MG63 (cell line): ENCODE results near the gene CDH4. TPM values are rescaled to one million over a fixed set of nuclear protein-coding genes. Genes with fewer than 3 reads are reported as not detected.

ENCODE experiments used
- DNase-seq: peaks from one replicate; pipeline ENCODE4 v3.0.0-alpha.2; 2020
- H3K27me3 ChIP-seq: fragments of 250-450 bp; sonication (Bioruptor Pico); 2 replicates; pipeline ENCODE4 v1.5.1; 2020; ENCODE audit warnings: mild to moderate bottlenecking, moderate library complexity
- H3K36me3 ChIP-seq: fragments of 250-450 bp; sonication (Bioruptor Pico); 2 replicates; pipeline ENCODE4 v1.5.1; 2020; ENCODE audit warnings: mild to moderate bottlenecking, moderate library complexity
- H3K4me3 ChIP-seq: fragments of 250-450 bp; sonication (Bioruptor Pico); 2 replicates; pipeline ENCODE4 v1.5.1; 2020; ENCODE audit warnings: mild to moderate bottlenecking, moderate library complexity
- H3K9me3 ChIP-seq: fragments of 250-450 bp; sonication (Bioruptor Pico); 2 replicates; pipeline ENCODE4 v1.5.1; 2020; ENCODE audit warnings: mild to moderate bottlenecking, moderate library complexity
- total RNA-seq: library from RNA; depleted of rRNA; stranded (reverse); fragments of >200 nt; shearing (Covaris generic); gene quantifications from 2 replicates; pipeline ENCODE4 v1.2.3, GENCODE V29; 2014; ENCODE audit warnings: low replicate concordance

The CDH4 gene
- total RNA-seq, 1 experiment from 2014 or later, result not detected

DNA sequence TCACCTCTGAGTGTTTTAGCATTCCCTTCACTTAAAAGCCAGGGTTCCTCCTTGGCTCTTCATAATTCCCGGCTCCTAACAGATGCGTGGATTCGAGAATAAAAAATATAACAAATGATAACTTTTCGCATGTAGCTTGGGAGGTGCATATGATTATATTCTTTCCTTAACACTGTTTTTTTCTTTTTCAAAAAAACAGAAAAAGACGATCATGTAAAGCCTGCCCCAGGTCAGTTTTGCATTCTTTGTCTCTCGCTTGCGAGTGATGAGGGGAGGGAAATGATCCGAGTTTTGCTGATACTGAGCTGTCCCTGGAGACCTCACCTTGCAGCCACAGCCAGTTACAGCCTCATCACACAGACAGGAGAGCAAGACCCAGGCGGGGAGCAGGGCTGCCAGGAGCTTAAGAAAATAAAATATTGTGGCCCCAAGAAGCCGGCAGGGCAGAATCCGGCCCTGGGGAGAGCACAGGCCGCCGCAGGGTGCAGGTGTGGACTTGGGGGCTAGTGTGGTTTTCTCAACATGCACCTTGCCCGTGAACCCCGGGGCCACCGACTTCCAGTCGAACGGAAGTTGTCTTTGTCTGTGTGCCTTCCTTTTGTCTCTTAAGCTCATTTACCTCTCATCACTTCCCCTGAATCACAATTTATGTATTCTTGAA lies 511.8 kb downstream of the CDH4 start:
- Histone ChIP-seq H3K4me3 (no peak overlapping the region), H3K9me3 (no peaks in the 10 kb centered on the region), H3K36me3 (no peaks in the 10 kb centered on the region), H3K27me3 (peaks cover 31% of the 10 kb centered on the region)
- DNase-seq, result no peak

DNA sequence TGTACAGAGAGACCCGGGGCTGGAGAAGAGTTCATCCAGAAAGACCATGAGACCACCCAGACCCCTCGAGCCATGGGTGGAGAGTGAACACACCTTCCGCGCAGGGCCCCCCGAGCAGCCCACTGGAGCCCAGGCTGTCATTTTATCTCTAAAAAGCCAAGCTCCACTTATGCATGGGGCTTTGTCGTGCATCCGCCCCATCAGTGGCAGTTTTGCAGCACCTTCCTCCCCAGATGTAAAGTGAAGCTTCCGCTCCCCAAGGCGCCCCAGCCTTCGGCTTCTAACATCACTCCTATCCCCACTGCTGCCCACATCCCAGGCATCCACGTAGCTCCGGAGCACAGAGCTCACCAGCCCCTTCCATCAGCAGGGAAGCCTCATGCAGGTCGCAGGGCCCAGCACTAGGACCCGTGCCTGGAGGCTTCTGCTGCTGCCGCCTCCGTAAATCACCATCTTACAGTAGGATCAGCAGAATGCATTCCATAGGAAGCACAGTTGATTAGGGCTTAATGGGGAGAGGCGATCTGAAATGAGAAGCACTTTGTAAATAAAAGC lies 512.5 kb downstream of the CDH4 start:
- no peaks in the 10 kb centered on the region for H3K9me3 ChIP-seq
- no peak for DNase-seq
- H3K4me3 ChIP-seq, result no peak overlapping the region
- H3K36me3 ChIP-seq, result no peaks in the 10 kb centered on the region
- peaks cover 31% of the 10 kb centered on the region for H3K27me3 ChIP-seq

DNA sequence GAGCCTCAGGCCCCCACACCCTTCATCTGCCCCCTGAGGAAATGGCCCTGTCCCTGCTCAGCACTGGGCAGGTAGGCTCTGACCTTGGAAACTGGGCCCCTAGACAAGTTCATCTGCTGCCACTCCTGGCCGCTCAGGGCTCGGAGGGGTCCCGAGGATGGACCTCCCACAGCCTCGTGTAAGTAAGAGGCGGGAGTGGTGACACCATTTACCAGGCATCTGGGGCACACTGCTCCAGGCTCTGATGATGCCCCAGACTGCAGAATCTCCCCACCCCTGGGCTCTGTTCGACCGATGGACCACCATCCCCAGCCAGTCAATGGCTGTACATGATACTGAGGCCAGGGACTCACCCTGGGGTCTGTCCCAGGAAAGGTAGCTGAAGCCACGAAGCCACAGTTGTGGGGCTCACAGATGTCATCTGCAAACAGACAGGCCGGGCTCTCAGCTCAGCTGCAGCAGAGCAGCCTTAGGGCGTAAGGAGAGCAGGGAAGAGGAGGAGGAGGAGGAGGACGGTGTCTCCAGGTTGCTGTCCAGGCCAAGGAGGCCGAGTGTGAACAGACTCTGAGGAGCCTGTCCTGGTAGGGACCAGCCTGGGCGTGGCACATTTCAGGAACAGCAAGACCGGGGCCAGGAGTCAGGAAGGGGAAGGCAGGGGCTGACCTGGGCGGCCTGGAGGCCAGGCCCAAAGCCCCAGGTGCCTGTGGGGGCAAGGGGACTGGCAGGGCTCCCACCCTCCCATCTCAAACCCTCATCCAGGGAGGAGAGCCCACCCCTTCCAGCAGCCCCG lies 513.2 kb downstream of the CDH4 start:
- no peak for DNase-seq
- Histone ChIP-seq H3K4me3 (no peak overlapping the region), H3K27me3 (peaks cover 27% of the 10 kb centered on the region), H3K36me3 (no peaks in the 10 kb centered on the region), H3K9me3 (no peaks in the 10 kb centered on the region)

DNA sequence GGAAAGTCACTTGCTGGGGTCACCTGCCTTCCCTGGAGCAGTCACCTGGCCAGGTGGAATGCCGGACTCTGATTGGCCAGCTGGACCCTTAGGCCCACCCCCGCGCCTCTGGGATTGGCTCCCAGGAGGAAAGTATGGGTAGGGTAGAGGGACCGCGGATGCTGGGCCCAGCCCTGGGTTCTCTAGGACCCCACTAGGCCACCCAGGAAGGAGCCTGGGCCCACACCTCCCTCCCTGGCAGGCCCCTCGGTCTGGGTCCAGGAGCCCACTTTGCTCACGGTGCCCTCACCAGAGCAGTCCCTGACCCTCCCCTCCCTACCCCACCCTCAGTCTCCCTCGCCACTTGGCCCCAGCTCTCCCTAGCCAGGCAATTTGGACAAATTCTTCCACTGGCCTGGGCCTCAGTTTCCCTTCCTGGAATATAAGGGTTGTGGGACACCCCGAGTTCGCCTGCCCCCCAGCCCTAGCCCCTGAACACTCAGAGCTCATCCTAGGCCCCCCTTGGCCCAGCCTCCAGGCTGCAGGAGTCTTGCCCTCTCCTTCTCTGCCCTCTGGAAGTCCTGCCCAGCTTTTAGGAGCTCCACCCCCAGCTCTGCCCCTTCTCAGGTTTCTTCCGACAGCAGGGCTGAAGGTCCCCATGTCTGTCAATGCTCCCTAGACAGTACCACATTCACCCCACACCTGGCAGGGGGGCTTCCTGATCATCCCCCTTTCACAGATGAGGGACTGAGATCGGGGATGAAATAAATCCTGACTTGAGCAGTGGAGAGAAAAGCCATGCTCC lies 514.0 kb downstream of the CDH4 start:
- peaks cover 20% of the 10 kb centered on the region for H3K27me3 ChIP-seq
- H3K4me3 ChIP-seq, result no peak overlapping the region
- no peaks in the 10 kb centered on the region for H3K36me3 ChIP-seq
- no peak for DNase-seq
- H3K9me3 ChIP-seq, result no peaks in the 10 kb centered on the region

DNA sequence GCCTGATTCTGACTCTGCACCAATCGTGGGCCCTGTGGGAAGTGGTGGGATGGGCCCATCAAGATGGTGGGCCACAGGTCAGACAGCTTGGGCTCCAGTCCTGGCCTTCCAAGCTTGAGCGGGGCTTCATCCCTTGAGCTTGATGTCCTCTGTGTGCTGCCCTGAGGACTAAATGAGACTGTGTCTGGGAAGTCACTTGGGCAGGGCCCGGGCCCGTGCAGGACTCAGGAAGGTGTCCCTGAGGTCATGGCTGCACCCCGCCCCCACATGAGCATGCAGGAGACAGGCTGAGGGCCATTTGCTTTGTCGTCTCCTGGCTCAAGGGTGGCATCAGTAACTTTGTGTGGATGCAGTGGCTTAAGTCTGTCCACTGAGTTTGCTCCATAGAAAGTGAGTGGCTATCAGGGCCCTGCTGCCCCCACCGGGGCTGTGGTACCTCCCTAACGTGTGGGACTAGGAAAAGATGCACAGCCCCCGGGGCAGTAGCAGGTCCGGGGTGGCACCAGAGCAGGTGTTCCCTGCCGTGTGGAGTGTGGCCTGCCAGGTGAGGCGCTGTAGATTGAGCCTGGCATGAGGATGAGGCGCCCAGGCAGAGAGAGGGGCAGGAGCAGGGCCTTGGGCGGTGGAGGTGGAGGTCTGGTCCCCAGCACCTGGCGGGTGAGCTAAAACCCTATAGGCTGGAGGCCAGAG lies 515.0 kb downstream of the CDH4 start:
- no peaks in the 10 kb centered on the region for H3K36me3 ChIP-seq
- H3K9me3 ChIP-seq, result no peaks in the 10 kb centered on the region
- DNase-seq, result no peak
- peaks cover 16% of the 10 kb centered on the region for H3K27me3 ChIP-seq
- H3K4me3 ChIP-seq, result no peak overlapping the region

DNA sequence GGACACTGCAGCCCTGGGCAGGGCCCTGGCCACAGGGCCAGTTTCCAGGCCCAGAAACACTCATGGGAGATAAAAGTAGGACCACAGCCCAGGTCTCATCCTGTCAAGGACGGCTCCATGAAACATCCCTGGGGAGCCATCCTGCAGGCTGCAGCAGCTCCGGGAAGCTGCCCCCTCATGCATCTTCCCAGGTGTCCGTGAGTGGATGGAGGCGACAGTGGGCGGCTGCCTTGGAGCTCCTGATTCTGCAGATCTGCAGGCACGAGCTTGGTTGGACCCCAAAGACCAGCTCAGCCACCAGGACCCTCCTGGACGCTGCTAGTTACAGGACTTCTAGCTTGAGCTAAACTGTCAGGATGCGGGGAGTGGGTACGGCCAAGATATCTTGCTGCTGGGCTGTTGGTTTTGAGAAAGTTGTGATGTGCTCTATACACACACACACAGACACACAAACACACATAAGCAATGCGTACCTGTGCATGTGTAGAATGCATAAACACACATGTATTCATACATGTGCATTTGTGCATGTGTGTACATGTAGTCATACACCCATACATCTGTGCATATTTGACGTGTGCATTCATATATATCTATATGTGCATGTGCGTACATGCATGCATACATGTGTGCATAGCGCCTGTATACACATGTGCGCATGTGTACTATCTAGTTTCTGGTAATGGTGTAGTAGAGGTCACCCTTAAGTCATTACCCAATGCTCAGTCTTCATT lies 515.9 kb downstream of the CDH4 start:
- Histone ChIP-seq H3K36me3 (no peaks in the 10 kb centered on the region), H3K27me3 (peaks cover 8% of the 10 kb centered on the region; the same call in 1 of the 2 replicates), H3K9me3 (no peaks in the 10 kb centered on the region), H3K4me3 (no peak overlapping the region)
- no peak for DNase-seq

DNA sequence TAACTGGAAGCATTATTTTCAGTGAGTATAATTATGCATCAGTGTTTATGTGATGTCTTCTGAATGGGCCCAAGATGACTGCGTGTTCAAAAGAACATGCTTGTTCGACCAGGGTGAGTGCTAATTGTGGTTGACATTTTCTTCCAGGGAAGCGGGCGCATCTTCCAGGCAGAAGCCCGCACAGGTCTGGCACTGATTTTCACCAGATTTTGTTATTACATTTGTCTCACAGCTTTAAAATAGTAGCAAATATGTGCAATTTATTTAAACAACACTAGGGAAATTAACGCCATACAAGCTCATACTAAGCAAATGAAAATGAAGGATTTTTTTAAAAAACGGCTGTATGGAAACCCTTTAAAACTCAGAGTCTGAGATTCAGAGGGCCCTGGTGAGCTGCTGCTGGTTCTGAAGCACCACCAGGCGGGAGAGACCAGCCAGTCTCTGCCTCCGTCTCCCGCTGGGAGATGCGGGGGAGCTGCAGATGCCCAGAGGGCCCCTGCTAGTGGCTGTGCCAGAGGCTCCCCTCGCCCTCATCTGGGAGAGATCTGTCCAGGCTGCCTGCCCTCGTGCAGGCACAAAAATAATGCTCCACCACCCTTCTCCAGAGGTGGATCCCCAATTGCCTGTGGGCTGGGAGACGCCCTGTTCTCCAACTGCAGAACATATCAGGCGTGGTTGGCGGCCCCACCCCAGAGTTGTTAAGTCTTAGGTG lies 516.7 kb downstream of the CDH4 start:
- Histone ChIP-seq H3K4me3 (no peak overlapping the region), H3K9me3 (no peaks in the 10 kb centered on the region), H3K36me3 (no peaks in the 10 kb centered on the region), H3K27me3 (peaks cover 5% of the 10 kb centered on the region; the same call in 1 of the 2 replicates)
- no peak for DNase-seq

DNA sequence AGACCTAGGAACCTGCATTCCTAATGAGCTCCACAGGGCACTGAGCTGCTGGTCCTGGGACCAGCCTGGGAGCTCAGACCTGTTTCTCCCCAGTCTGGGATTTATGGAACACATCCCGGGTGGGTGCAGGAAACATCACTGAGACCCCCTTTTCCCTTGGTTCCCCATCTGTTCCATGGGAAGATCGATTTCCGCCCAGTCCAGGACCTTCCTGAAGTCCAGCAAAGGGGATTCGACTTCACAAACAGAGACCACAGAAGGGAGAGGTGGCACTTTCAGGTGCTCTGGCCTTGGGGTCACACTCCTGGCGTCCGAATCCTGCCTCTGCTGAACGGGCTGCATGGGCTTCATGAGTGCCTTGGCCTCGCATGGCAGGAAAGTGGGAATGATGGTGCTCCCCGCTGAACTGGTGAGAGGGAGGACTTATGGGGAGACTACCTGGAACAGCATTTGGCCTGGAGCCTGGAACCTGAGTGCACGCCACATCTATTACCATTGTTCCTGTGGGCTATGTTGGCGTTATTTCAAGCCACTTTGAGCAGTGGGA lies 517.3 kb downstream of the CDH4 start:
- Histone ChIP-seq H3K27me3 (peaks cover 2% of the 10 kb centered on the region; the same call in 1 of the 2 replicates), H3K9me3 (no peaks in the 10 kb centered on the region), H3K36me3 (no peaks in the 10 kb centered on the region), H3K4me3 (no peak overlapping the region)
- no peak for DNase-seq

DNA sequence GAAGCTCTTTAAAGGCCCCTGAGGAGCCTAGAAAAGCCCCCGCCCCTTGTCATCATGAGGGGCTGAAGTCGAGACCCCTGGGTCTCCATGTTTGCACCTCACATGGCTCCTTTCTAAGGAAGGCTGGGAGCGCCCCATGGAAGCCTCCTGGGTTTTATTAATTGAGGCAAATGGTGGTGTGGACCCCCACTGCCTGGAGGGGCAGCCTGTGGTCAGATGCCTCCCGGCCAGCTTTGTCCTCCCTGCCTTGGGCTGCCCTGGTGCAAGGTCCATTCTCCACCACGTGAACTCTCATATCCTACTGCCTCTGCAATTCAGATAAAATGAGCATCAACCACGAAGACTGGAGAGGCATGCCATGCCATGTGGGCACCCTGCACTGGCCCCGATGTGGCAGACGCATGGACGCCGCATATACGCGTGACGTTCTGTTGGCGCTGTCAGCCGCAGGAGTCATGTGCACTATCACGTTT lies 518.1 kb downstream of the CDH4 start:
- Histone ChIP-seq H3K27me3 (peaks cover 2% of the 10 kb centered on the region; the same call in 1 of the 2 replicates), H3K4me3 (no peak overlapping the region), H3K36me3 (no peaks in the 10 kb centered on the region), H3K9me3 (no peaks in the 10 kb centered on the region)
- DNase-seq, result no peak

DNA sequence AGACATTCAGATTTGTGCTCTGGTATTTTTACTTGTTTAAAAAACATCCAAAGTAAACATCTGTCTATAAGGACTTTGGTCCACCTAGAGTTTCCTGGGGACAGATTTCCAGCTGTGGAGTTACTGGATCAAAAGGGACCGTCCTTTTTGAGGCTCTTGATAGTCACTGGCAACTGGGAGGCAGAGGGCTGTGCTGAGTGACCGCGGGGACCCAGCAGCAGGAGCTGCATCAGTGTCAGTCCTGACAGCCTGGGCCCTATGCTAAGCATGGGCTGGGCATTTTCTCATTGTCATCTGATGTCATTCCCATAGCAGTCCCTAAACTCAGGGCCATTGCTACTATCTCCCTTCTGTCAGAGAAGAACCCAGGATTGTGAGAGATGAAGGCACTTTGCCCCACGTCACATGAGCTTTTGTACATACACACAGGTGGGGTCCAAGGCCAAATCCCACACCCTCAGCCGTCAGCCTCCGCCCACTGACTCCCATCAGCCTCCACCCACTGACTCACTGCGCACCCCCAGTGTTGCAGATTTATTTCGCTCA lies 519.8 kb downstream of the CDH4 start:
- DNase-seq, result no peak
- Histone ChIP-seq H3K9me3 (no peaks in the 10 kb centered on the region), H3K36me3 (no peaks in the 10 kb centered on the region), H3K4me3 (no peak overlapping the region), H3K27me3 (peaks cover 2% of the 10 kb centered on the region; the same call in 1 of the 2 replicates)

DNA sequence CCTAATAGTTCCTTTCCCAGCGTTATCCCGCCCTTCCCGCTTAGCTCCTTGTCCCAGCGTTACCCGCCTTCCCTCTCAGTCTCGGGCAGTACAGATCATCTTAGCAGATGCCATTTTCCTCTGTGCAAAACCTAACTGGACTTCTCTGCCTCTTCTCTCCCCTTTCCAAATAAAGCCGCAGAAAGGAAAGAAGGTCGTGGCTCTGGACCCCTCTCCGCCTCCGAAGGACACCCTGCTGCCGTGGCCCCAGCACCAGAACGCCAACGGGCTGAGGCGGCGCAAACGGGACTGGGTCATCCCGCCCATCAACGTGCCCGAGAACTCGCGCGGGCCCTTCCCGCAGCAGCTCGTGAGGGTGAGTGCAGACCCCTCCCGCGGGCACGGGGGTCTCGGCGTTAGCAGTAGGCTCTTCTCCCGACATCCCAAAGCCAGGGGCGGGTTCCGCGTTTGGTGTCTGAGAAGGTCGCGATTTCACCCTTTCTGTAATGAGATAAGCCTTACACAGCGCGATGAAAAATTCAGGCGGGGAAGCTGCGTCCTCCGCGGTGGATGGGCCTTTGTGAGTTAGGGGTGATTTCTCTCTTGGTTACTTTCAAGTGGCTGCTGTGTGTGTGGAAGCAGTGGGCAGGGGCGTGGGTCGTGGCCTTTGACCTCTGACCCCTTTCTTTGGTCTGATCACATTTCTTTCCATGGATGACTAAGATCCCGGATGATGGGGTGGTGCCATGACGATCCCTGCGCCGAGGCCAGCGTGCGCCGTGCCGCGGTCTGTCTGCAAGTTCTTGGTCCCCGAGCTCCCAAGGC lies 521.0 kb downstream of the CDH4 start:
- Histone ChIP-seq H3K27me3 (peaks cover 3% of the 10 kb centered on the region), H3K9me3 (no peaks in the 10 kb centered on the region), H3K36me3 (no peaks in the 10 kb centered on the region), H3K4me3 (no peak overlapping the region)
- no peak for DNase-seq

DNA sequence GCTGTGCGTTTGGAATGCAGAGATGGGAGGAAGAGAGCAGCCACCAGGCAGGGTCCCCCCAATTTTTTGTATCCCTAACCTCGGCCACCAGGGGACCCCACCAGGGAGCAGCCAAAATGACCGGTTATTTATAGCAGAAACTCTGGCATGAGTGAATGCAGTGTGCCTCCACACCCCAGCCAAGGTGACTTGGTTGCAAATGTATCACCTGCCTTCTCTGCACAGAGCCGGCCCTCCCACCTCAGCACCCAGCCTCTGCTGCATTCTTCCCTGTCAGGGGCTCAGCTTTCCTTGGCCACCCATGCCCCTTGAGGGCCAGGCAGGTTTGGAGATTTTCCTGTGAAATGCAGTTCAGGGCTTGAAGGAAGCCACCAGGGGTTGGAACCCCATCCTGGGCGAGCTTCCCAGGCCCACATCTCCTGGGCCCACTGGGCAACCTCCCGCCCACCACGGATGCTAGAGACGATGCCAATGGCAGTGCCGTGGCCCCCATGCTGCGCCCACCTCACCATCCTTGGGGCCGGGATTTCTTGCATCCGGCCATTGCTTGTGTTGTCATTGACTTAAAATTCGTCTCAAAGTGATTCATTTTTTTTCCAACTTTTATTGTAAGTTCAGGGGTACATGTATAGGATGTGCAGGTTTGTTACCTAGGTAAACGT lies 522.0 kb downstream of the CDH4 start:
- Histone ChIP-seq H3K4me3 (no peak overlapping the region), H3K27me3 (peaks cover 11% of the 10 kb centered on the region), H3K36me3 (no peaks in the 10 kb centered on the region), H3K9me3 (no peaks in the 10 kb centered on the region)
- DNase-seq, result no peak

DNA sequence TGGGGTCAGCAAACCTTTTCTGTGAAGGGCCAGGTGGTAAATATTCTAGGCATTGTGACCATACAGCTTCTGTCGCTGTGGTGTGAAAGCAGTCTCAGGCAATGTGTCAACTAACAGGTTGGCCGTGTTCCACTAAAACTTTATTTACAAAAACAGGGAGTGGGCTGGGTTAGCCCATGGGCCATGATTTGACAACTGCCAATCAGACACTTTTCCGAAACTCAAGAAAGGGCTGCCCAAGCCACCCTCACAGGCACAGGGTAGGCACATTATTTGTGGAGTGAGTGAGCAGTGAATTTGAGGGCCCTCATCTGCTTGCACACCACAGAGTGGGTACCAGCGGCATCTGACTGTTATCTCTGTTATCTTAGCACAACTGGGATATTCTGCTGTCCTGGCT lies 523.4 kb downstream of the CDH4 start:
- no peak for DNase-seq

More for the DNA sequence above, 523.4 kb downstream of the CDH4 start:
- no peaks in the 10 kb centered on the region for H3K9me3 ChIP-seq
- H3K36me3 ChIP-seq, result no peaks in the 10 kb centered on the region
- peaks cover 15% of the 10 kb centered on the region for H3K27me3 ChIP-seq
- H3K4me3 ChIP-seq, result no peak overlapping the region
